ENCODE data around the gene CD200.
"Not testable (repeated sequence)": the region's sequence is repeated elsewhere in the genome, so short reads cannot be mapped to it uniquely, and the experiment has no call there.

GRCh38 chr3:112378347-112378746 is 45.4 kb downstream of the CD200 start:
- TF ChIP-seq CTCF, POLR2AphosphoS5, POLR2A (IDR thresholded peaks at IDR 0.05): not testable (repeated sequence)
